ENCODE measurements around the gene PHLDA2. TPM values are rescaled to one million over a fixed set of nuclear protein-coding genes. Genes with fewer than 3 reads are reported as not detected.

Gene PHLDA2
- total RNA-seq, 1 experiment from 2014 or later, result 195 TPM

GRCh38 chr11:2964782-2965181 is 35.6 kb upstream of the PHLDA2 start:
- TF ChIP-seq REST (IDR thresholded peaks at IDR 0.05; ENCODE audit: insufficient read depth in 1 of 2, low read depth in 2 of 2, low read length in 1 of 2) (no peak), SIN3A (IDR thresholded peaks at IDR 0.05; ENCODE audit: borderline replicate concordance, insufficient read depth, low read depth, low read length) (no peak), POLR2AphosphoS5 (IDR thresholded peaks at IDR 0.05; ENCODE audit: low read depth, low read length) (no peak), CTCF (IDR thresholded peaks at IDR 0.05) (no peak), TCF7L2 (IDR thresholded peaks at IDR 0.05; ENCODE audit: low read depth, low read length) (no peak)
- Histone ChIP-seq H3K9me3 (ENCODE audit: control insufficient read depth, insufficient read depth, low read depth, low read length) (no peaks in the 10 kb centered on the region), H3K27ac (ENCODE audit: low read length) (no peak overlapping the region), H3K4me1 (ENCODE audit: control insufficient read depth, insufficient read depth, low read length) (no peaks in the 10 kb centered on the region), H3K27me3 (ENCODE audit: control insufficient read depth, insufficient read depth, low read length) (no peaks in the 10 kb centered on the region), H3K4me3 (ENCODE audit: low read depth in 2 of 2, low read length in 2 of 2) (no peak overlapping the region), H3K36me3 (ENCODE audit: control insufficient read depth, insufficient read depth, low read length) (peaks cover 42% of the 10 kb centered on the region)
- no TSS peak for BruUV-seq (replicated peaks)
- ChIA-PET CTCF (no interaction called here), POLR2A (no interaction called here)
- intact Hi-C loops (cut with micrococcal nuclease; ENCODE audit: unreplicated experiment), result no loop called here
- in situ Hi-C loops (cut with HindIII; ENCODE audit: low pct_unique_long_range_greater_than_20kb, low sequenced_read_pairs), result no loop called here
- ATAC-seq (no peak), DNase-seq (ENCODE audit: low read depth, low spot score) (no peak)

GRCh38 chr11:2963761-2964160 is 34.5 kb upstream of the PHLDA2 start:
- no TSS peak for BruUV-seq (replicated peaks)
- intact Hi-C loops (cut with micrococcal nuclease; ENCODE audit: unreplicated experiment) (no loop called here), in situ Hi-C loops (cut with HindIII; ENCODE audit: low pct_unique_long_range_greater_than_20kb, low sequenced_read_pairs) (no loop called here)
- H3K36me3 ChIP-seq (ENCODE audit: control insufficient read depth, insufficient read depth, low read length), result peaks cover 41% of the 10 kb centered on the region
- no peak for TF ChIP-seq SIN3A (IDR thresholded peaks at IDR 0.05; ENCODE audit: borderline replicate concordance, insufficient read depth, low read depth, low read length)
- no peaks in the 10 kb centered on the region for H3K9me3 ChIP-seq (ENCODE audit: control insufficient read depth, insufficient read depth, low read depth, low read length)
- ATAC-seq, result no peak
- ChIA-PET POLR2A (no interaction called here), CTCF (no interaction called here)
- H3K27ac ChIP-seq (ENCODE audit: low read length), result no peak overlapping the region
- H3K27me3 ChIP-seq (ENCODE audit: control insufficient read depth, insufficient read depth, low read length), result no peaks in the 10 kb centered on the region
- no peak overlapping the region for H3K4me3 ChIP-seq (ENCODE audit: low read depth in 2 of 2, low read length in 2 of 2)
- no peaks in the 10 kb centered on the region for H3K4me1 ChIP-seq (ENCODE audit: control insufficient read depth, insufficient read depth, low read length)
- no peak for DNase-seq (ENCODE audit: low read depth, low spot score)

- Histone ChIP-seq H3K9me3 (ENCODE audit: control insufficient read depth, insufficient read depth, low read depth, low read length) (no peaks in the 10 kb centered on the region), H3K27ac (ENCODE audit: low read length) (no peak overlapping the region), H3K27me3 (ENCODE audit: control insufficient read depth, insufficient read depth, low read length) (no peaks in the 10 kb centered on the region), H3K4me3 (ENCODE audit: low read depth in 2 of 2, low read length in 2 of 2) (no peak overlapping the region), H3K36me3 (ENCODE audit: control insufficient read depth, insufficient read depth, low read length) (peaks cover 42% of the 10 kb centered on the region), H3K4me1 (ENCODE audit: control insufficient read depth, insufficient read depth, low read length) (no peaks in the 10 kb centered on the region)
- BruUV-seq (replicated peaks), result no TSS peak
- ATAC-seq (no peak), DNase-seq (ENCODE audit: low read depth, low spot score) (no peak)
- in situ Hi-C loops (cut with HindIII; ENCODE audit: low pct_unique_long_range_greater_than_20kb, low sequenced_read_pairs), result no loop called here
- ChIA-PET CTCF (interaction anchor here (0.7 kb wide), 1 partner anchor 21 kb away, joined by 3 read pairs; no protein-coding TSS in a partner anchor), POLR2A (no interaction called here)
- intact Hi-C loops (cut with micrococcal nuclease; ENCODE audit: unreplicated experiment), result no loop called here
- no peak for TF ChIP-seq REST (IDR thresholded peaks at IDR 0.05; ENCODE audit: insufficient read depth in 1 of 2, low read depth in 2 of 2, low read length in 1 of 2)
- TF ChIP-seq TCF7L2 (IDR thresholded peaks at IDR 0.05; ENCODE audit: low read depth, low read length), result no peak
Measured at GRCh38 chr11:2963112-2963754, 34.0 kb upstream of the PHLDA2 start.

Measured in Panc1 (cell line).